Stimulated activated CD4-positive, alpha-beta T cell treated with anti-CD3 and anti-CD28 coated beads, Interleukin-1b, Interleukin-23, amount 100 ng/mL, for 1 hour (primary cell): ENCODE data around the gene STK32B.

Source experiments
- DNase-seq, 2 donors: peaks; one replicate each; pipeline ENCODE4 v3.0.0-alpha.2; 2020; ENCODE audit warnings: low read depth in 2 of 2

The STK32B gene

GRCh38 chr4:5365071-5366008 is 314.1 kb downstream of the STK32B start:
- no peak for DNase-seq

- no peak for DNase-seq
Observed at GRCh38 chr4:5366009-5366386, 314.7 kb downstream of the STK32B start.

GRCh38 chr4:5366421-5366820 is 315.1 kb downstream of the STK32B start:
- no peak for DNase-seq

GRCh38 chr4:5368426-5368825 is 317.1 kb downstream of the STK32B start:
- no peak for DNase-seq

GRCh38 chr4:5370286-5370685 is 319.0 kb downstream of the STK32B start:
- no peak for DNase-seq

- no peak for DNase-seq
Observed at GRCh38 chr4:5371415-5372190, 320.3 kb downstream of the STK32B start.

- no peak for DNase-seq
Observed at GRCh38 chr4:5372198-5372597, 320.9 kb downstream of the STK32B start.

- DNase-seq = no peak
Observed at GRCh38 chr4:5373327-5373726, 322.0 kb downstream of the STK32B start.

GRCh38 chr4:5374592-5374991 is 323.3 kb downstream of the STK32B start:
- no peak for DNase-seq

- no peak for DNase-seq
Observed at GRCh38 chr4:5374994-5375393, 323.7 kb downstream of the STK32B start.

- no peak for DNase-seq
Observed at GRCh38 chr4:5376015-5376414, 324.7 kb downstream of the STK32B start.

GRCh38 chr4:5378002-5378401 is 326.7 kb downstream of the STK32B start:
- DNase-seq = no peak

GRCh38 chr4:5379895-5380294 is 328.6 kb downstream of the STK32B start:
- no peak for DNase-seq

- no peak for DNase-seq
Observed at GRCh38 chr4:5381961-5382441, 330.7 kb downstream of the STK32B start.

GRCh38 chr4:5383191-5383980 is 332.1 kb downstream of the STK32B start:
- no peak for DNase-seq

GRCh38 chr4:5385741-5386311 is 334.5 kb downstream of the STK32B start:
- no peak for DNase-seq

GRCh38 chr4:5386921-5387320 is 335.6 kb downstream of the STK32B start:
- DNase-seq = no peak

GRCh38 chr4:5387457-5387856 is 336.2 kb downstream of the STK32B start:
- DNase-seq = no peak

GRCh38 chr4:5389756-5390310 is 338.6 kb downstream of the STK32B start:
- no peak for DNase-seq

GRCh38 chr4:5391492-5391891 is 340.2 kb downstream of the STK32B start:
- no peak for DNase-seq

- DNase-seq = no peak
Observed at GRCh38 chr4:5393911-5394513, 342.7 kb downstream of the STK32B start.
